B cell (primary cell): ENCODE measurements around the gene LSMEM2. TPM values are rescaled to one million over a fixed set of nuclear protein-coding genes. Genes with fewer than 3 reads are reported as not detected.

Experiments used
- ATAC-seq: fragments of 200-7000 bp; cut with Tn5 transposase; one replicate; pipeline ENCODE4 v1.10.0; 2021; ENCODE audit warnings: low read depth, mild to moderate bottlenecking, moderate number of reproducible peaks, moderate library complexity
- CTCF ChIA-PET: fragments of 350-600 bp; sonication (Branson Sonifier 250); formaldehyde crosslinking; loops from one replicate; lab custom pipeline; 2021; ENCODE audit warnings: antibody characterized with exemption, inconsistent platforms; lab: Charles Lee
- POLR2A ChIA-PET: fragments of 350-600 bp; sonication (Branson Sonifier 250); formaldehyde crosslinking; loops from one replicate; lab custom pipeline; 2021; ENCODE audit warnings: antibody characterized with exemption; lab: Charles Lee
- DNase-seq: peaks from one replicate; pipeline ENCODE4 v3.0.0; 2013
- H2AFZ ChIP-seq: 2 replicates; pipeline ENCODE4 v1.6.1; 2012; ENCODE audit warnings: mild to moderate bottlenecking, low read depth, low read length; ENCODE audit not compliant: insufficient read depth, poor library complexity, severe bottlenecking
- H3K27ac ChIP-seq, 2 donors: 1 replicate in 1 of 2; 2 replicates in 1 of 2; pipeline ENCODE4 v1.5.1; 2012 to 2013; ENCODE audit warnings: low read length in 2 of 2, mild to moderate bottlenecking in 2 of 2, moderate library complexity in 1 of 2
- H3K27me3 ChIP-seq, 4 experiments: fragments of 200-600 bp in 1 of 4; sonication (generic) in 1 of 4; replicated peaks in 1 of 4; 1 replicate in 2 of 4; 2 replicates in 2 of 4; pipeline versions ENCODE4 v1.6.1 to v1.7.0; 2013 to 2016; ENCODE audit warnings: low read length in 3 of 4, mild to moderate bottlenecking in 2 of 4, mixed read lengths in 1 of 4, moderate library complexity in 1 of 4; ENCODE audit not compliant: insufficient read depth in 4 of 4, control insufficient read depth in 3 of 4; ENCODE audit errors: control extremely low read depth in 1 of 4
- H3K36me3 ChIP-seq, 2 experiments: replicated peaks in 1 of 2; 1 replicate in 1 of 2; 2 replicates in 1 of 2; pipeline versions ENCODE4 v1.6.1 to v1.7.1; 2013; ENCODE audit warnings: low read length in 1 of 2; ENCODE audit not compliant: insufficient read depth in 2 of 2, control insufficient read depth in 1 of 2; ENCODE audit errors: control extremely low read depth in 1 of 2, extremely low read depth in 1 of 2
- H3K4me1 ChIP-seq, 2 donors: fragments of 200-600 bp in 1 of 2; sonication (generic) in 1 of 2; 1 replicate in 1 of 2; 2 replicates in 1 of 2; pipeline versions ENCODE4 v1.5.1 to v1.6.1; 2013 to 2017; ENCODE audit warnings: low read length in 2 of 2; ENCODE audit not compliant: control insufficient read depth in 2 of 2, insufficient read depth in 2 of 2
- H3K4me2 ChIP-seq: replicated peaks from 2 replicates; pipeline ENCODE3; 2012; ENCODE audit warnings: mild to moderate bottlenecking, low read depth, low read length; ENCODE audit not compliant: poor library complexity, severe bottlenecking
- H3K4me3 ChIP-seq, 5 experiments: fragments of 200-600 bp in 1 of 5; sonication (generic) in 1 of 5; 1 replicate in 3 of 5; 2 replicates in 2 of 5; pipeline versions ENCODE4 v1.5.1 to v1.7.0; 2011 to 2016; ENCODE audit warnings: low read length in 4 of 5, mild to moderate bottlenecking in 4 of 5, low read depth in 2 of 5, control low read depth in 1 of 5, moderate library complexity in 1 of 5; ENCODE audit not compliant: insufficient read depth in 1 of 5; ENCODE audit errors: control extremely low read depth in 1 of 5, extremely low read depth in 1 of 5
- H3K79me2 ChIP-seq: fragments of 200-600 bp; sonication (generic); one replicate; pipeline ENCODE4 v1.6.0; 2016; ENCODE audit warnings: low read length; ENCODE audit not compliant: control insufficient read depth, insufficient read depth
- H3K9ac ChIP-seq: fragments of 200-600 bp; sonication (generic); 2 replicates; pipeline ENCODE4 v1.6.1; 2017; ENCODE audit warnings: mild to moderate bottlenecking, low read length, moderate library complexity
- H3K9me3 ChIP-seq, 3 donors: one replicate each; pipeline versions ENCODE4 v1.6.1 to v1.7.1; 2013; ENCODE audit warnings: low read length in 2 of 3; ENCODE audit not compliant: control insufficient read depth in 2 of 3, insufficient read depth in 1 of 3; ENCODE audit errors: control extremely low read depth in 1 of 3
- H4K20me1 ChIP-seq: 2 replicates; pipeline ENCODE4 v1.6.0; 2012; ENCODE audit warnings: mild to moderate bottlenecking, low read length; ENCODE audit not compliant: insufficient read depth, control insufficient read depth, poor library complexity, severe bottlenecking
- H3K27ac Mint-ChIP-seq: one replicate; pipeline ENCODE4 v1.8.0; 2021; ENCODE audit warnings: mixed read lengths
- H3K27me3 Mint-ChIP-seq: one replicate; pipeline ENCODE4 v1.8.0; 2021; ENCODE audit warnings: mixed read lengths
- H3K4me1 Mint-ChIP-seq: one replicate; pipeline ENCODE4 v1.8.0; 2021; ENCODE audit warnings: mixed read lengths
- H3K4me3 Mint-ChIP-seq: one replicate; pipeline ENCODE4 v1.8.0; 2021; ENCODE audit warnings: mixed read lengths
- H3K9me3 Mint-ChIP-seq: one replicate; pipeline ENCODE4 v1.8.0; 2022; ENCODE audit warnings: mixed read lengths; ENCODE audit not compliant: insufficient read depth
- CTCF ChIP-seq: fragments of 200-600 bp; IDR thresholded peaks from one replicate; pipeline ENCODE4 v1.8.0; 2022; ENCODE audit warnings: antibody characterized with exemption, mild to moderate bottlenecking
- EZH2 ChIP-seq: IDR thresholded peaks from 2 replicates; pipeline ENCODE4 v1.6.1; 2012; ENCODE audit warnings: borderline replicate concordance, low read depth, mild to moderate bottlenecking, moderate library complexity, low read length; ENCODE audit not compliant: insufficient read depth, poor library complexity, severe bottlenecking
- WGBS: methylation state at CpG from one replicate; pipeline ENCODE4 v1.1.5; 2013; ENCODE audit warnings: missing lambda C conversion rate; ENCODE audit not compliant: insufficient coverage; 5-methylcytosine and 5-hydroxymethylcytosine counted together
- intact Hi-C: fragments of 100-400 bp; cut with micrococcal nuclease; formaldehyde crosslinking; loops from one replicate; pipeline ENCODE4 v1.10.0; 2022
- polyA plus RNA-seq: library from polyadenylated mRNA; depleted of rRNA; stranded (reverse); fragments of >200 nt; gene quantifications from 2 replicates; pipeline ENCODE4 v1.2.3, GENCODE V29; 2012
- total RNA-seq, 2 donors: library from RNA; stranded (reverse); fragments of 120-200 nt in 1 of 2; gene quantifications; 1 replicate in 1 of 2; 2 replicates in 1 of 2; pipeline versions ENCODE4 v1.2.3 to v1.2.4, GENCODE V29; 2013 to 2022

The LSMEM2 gene
- total and polyA plus RNA-seq, 2 donors (not counting 1 experiment from before 2014, with no cell fraction given): not detected

- no peak overlapping the region for H3K27ac Mint-ChIP-seq
- ATAC-seq: no peak
- WGBS: 100% methylated on average over 2 of the region's 4 CpGs
These were observed 9.4 kb upstream of the LSMEM2 start for GRCh38 chr3:50269460-50269859.

More at GRCh38 chr3:50269460-50269859, 9.4 kb upstream of the LSMEM2 start:
- Histone ChIP-seq H3K27ac (no peak overlapping the region), H3K9me3 (no peaks in the 10 kb centered on the region), H3K79me2 (no peaks in the 10 kb centered on the region), H3K9ac (no peak overlapping the region), H3K27me3 (peaks cover 0 to 49% (median 13%) of the 10 kb centered on the region in 4 experiments), H3K36me3 (no peaks in the 10 kb centered on the region), H2AFZ (no peak overlapping the region), H4K20me1 (peaks cover 8% of the 10 kb centered on the region), H3K4me2 (no peak overlapping the region), H3K4me1 (peaks cover 15 to 19% of the 10 kb centered on the region in 2 donors), H3K4me3 (no peak overlapping the region)
- TF ChIP-seq EZH2: no peak
- TF ChIP-seq CTCF: no peak
- ChIA-PET CTCF (interaction anchor here (0.6 to 5.5 kb wide), 3 partner anchors 19 to 75 kb away, joined by 3 to 46 read pairs (median 3); partner anchors contain the start of gene GNAT1), POLR2A (no interaction called here)
- peaks cover 13% of the 10 kb centered on the region for H3K4me1 Mint-ChIP-seq
- H3K27me3 Mint-ChIP-seq: peaks cover 28% of the 10 kb centered on the region
- H3K4me3 Mint-ChIP-seq: no peak overlapping the region
- DNase-seq: no peak
- H3K9me3 Mint-ChIP-seq: no peaks in the 10 kb centered on the region
- intact Hi-C loops: no loop called here
